K562 (cell line): ENCODE measurements around the gene FAM89B. TPM values are rescaled to one million over a fixed set of nuclear protein-coding genes. Genes with fewer than 3 reads are reported as not detected.

Experiments used
- ELK1 ChIP-seq: sonication (generic); formaldehyde crosslinking; IDR thresholded peaks from 2 replicates; pipeline ENCODE4 v1.8.1; 2022; ENCODE audit warnings: missing genetic modification reagents
- FOS ChIP-seq: IDR thresholded peaks from 3 replicates; pipeline ENCODE4 v1.6.1; 2011; ENCODE audit not compliant: insufficient read length; ENCODE audit errors: extremely low read depth
- FOXK2 ChIP-seq, 2 experiments: fragments of 450-650 bp; IDR thresholded peaks in 1 of 2; conservative IDR thresholded peaks in 1 of 2; 2 replicates each; pipeline ENCODE4 v1.6.1; 2016; ENCODE audit warnings: low read depth in 2 of 2, mild to moderate bottlenecking in 1 of 2
- GMEB1 ChIP-seq: fragments of 250-450 bp; sonication (Bioruptor Pico); IDR thresholded peaks from 2 replicates; pipeline ENCODE4 v1.4.0; 2020; ENCODE audit warnings: mild to moderate bottlenecking
- IRF9 ChIP-seq: fragments of 450-650 bp; IDR thresholded peaks from 2 replicates; pipeline ENCODE4 v1.6.1; 2016; ENCODE audit warnings: missing biosample characterization, missing genetic modification characterization
- KDM2B ChIP-seq: fragments of 250-450 bp; sonication (Bioruptor Pico); IDR thresholded peaks from 2 replicates; pipeline ENCODE4 v1.8.0; 2021; ENCODE audit warnings: mild to moderate bottlenecking, moderate library complexity
- PRDM10 ChIP-seq: fragments of 450-650 bp; IDR thresholded peaks from 2 replicates; pipeline ENCODE4 v1.6.1; 2018; ENCODE audit not compliant: partially characterized antibody
- SMAD4 ChIP-seq: fragments of 250-450 bp; sonication (Bioruptor Pico); conservative IDR thresholded peaks from 2 replicates; pipeline ENCODE4 v1.8.0; 2021; ENCODE audit warnings: inconsistent platforms, mild to moderate bottlenecking, moderate library complexity
- SMARCE1 ChIP-seq: fragments of 450-650 bp; IDR thresholded peaks from 2 replicates; pipeline ENCODE4 v1.7.1; 2016; ENCODE audit warnings: mild to moderate bottlenecking
- SP1 ChIP-seq: sonication (generic); formaldehyde crosslinking; IDR thresholded peaks from 2 replicates; pipeline ENCODE4 v1.8.1; 2022; ENCODE audit warnings: mild to moderate bottlenecking, missing genetic modification reagents
- STAT5B ChIP-seq: fragments of 250-450 bp; sonication (Bioruptor Pico); IDR thresholded peaks from 2 replicates; pipeline ENCODE4 v1.8.0; 2021; ENCODE audit warnings: mild to moderate bottlenecking, inconsistent platforms
- TCF3 ChIP-seq: sonication (generic); formaldehyde crosslinking; IDR thresholded peaks from 2 replicates; pipeline ENCODE4 v1.4.0; 2020; ENCODE audit warnings: mild to moderate bottlenecking, missing genetic modification reagents
- ZNF174 ChIP-seq: fragments of 250-450 bp; sonication (Bioruptor Pico); IDR thresholded peaks from 2 replicates; pipeline ENCODE4 v1.4.0; 2020; ENCODE audit warnings: mild to moderate bottlenecking
- polyA plus RNA-seq, 8 experiments: library from polyadenylated mRNA; depleted of rRNA in 4 of 8; stranded (reverse) in 5 of 8; unstranded in 3 of 8; fragments of >200 nt; fragmentation: Nextera tagmentation in 2 of 8; fragmentation: Illumina TruSeq in 1 of 8; extraction: Ambion mirVana in 2 of 8; extraction: Trizol in 1 of 8; gene quantifications; 2 replicates each; pipeline versions ENCODE4 v1.2.1 to v1.2.3, GENCODE V29; 2011 to 2014; ENCODE audit warnings: inconsistent platforms in 1 of 8, missing spikeins in 1 of 8
- total RNA-seq, 7 experiments: library from RNA; depleted of rRNA in 6 of 7; stranded (reverse); fragments of >200 nt in 6 of 7; fragmentation: Illumina TruSeq in 2 of 7; extraction: Trizol in 2 of 7; gene quantifications; 2 replicates each; pipeline versions ENCODE4 v1.2.1 to v1.2.3, GENCODE V29; 2011 to 2021; ENCODE audit warnings: low replicate concordance in 1 of 7

The FAM89B gene
- total and polyA plus RNA-seq, 9 of the 15 experiments (the other 6 are each of a cell fraction or from before 2014, with no cell fraction given), result 0.32 to 27.6 (median 11.9) TPM

GRCh38 chr11:65569973-65570918 lies 2.1 kb upstream of the FAM89B start, which contains the start of gene ZNRD2 (continued):
- TF ChIP-seq PRDM10 (peak; percentile 90), SMAD4 (CRISPR knock-in tag) (0 out of 2 replicates have a peak, but pooled peaks have one; percentile 62), SMARCE1 (no peak), TCF3 (CRISPR knock-in tag) (peak; percentile 52; the same call in 1 of the 2 replicates), KDM2B (CRISPR knock-in tag) (no peak), IRF9 (tag) (no peak), ZNF174 (CRISPR knock-in tag) (no peak), STAT5B (CRISPR knock-in tag) (no peak), ELK1 (CRISPR knock-in tag) (no peak), FOS (no peak), SP1 (CRISPR knock-in tag) (peak; percentile 100), GMEB1 (CRISPR knock-in tag) (peak; percentile 84), FOXK2 (conservative IDR thresholded peaks at IDR 0.05 in 1 of 2, IDR thresholded peaks at IDR 0.05 in 1 of 2; ENCODE audit: low read depth in 2 of 2) (peak; percentile 98 to 99)
